ENCODE results near the gene FBXL7. TPM values are rescaled to one million over a fixed set of nuclear protein-coding genes. Genes with fewer than 3 reads are reported as not detected.

The FBXL7 gene
- total RNA-seq, 2 experiments from 2014 or later: not detected

DNA sequence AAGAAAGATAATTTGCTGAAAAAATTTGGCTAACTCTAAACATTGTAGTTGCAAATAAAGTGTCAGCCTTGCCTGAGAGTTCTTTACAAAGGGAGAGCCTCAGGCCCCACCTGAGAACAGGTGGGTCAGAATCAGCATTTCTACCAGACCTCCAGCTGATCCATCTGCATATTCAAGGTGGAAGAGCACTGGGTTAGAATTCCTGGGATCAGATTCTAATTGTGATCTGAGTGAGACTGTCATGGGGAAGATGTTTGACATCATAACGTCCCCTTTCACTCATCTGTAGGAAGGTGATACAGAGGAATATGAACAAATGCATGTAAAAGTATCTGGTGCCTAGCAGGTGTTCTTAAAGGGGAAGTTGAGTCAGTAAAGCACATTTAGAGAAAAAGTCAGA lies 54.6 kb downstream of the FBXL7 start:
- no peak for ATAC-seq
- Mint-ChIP-seq H3K4me3 (no peak overlapping the region), H3K4me1 (ENCODE audit: low read depth) (no peaks in the 10 kb centered on the region), H3K9me3 (no peaks in the 10 kb centered on the region), H3K27me3 (no peaks in the 10 kb centered on the region), H3K36me3 (ENCODE audit: low read depth) (no peaks in the 10 kb centered on the region), H3K27ac (no peak overlapping the region)
- TF ChIP-seq, protein P1, sequence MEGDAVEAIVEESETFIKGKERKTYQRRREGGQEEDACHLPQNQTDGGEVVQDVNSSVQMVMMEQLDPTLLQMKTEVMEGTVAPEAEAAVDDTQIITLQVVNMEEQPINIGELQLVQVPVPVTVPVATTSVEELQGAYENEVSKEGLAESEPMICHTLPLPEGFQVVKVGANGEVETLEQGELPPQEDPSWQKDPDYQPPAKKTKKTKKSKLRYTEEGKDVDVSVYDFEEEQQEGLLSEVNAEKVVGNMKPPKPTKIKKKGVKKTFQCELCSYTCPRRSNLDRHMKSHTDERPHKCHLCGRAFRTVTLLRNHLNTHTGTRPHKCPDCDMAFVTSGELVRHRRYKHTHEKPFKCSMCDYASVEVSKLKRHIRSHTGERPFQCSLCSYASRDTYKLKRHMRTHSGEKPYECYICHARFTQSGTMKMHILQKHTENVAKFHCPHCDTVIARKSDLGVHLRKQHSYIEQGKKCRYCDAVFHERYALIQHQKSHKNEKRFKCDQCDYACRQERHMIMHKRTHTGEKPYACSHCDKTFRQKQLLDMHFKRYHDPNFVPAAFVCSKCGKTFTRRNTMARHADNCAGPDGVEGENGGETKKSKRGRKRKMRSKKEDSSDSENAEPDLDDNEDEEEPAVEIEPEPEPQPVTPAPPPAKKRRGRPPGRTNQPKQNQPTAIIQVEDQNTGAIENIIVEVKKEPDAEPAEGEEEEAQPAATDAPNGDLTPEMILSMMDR (IDR thresholded peaks at IDR 0.05): no peak
- intact Hi-C loops (cut with micrococcal nuclease): no loop called here
- CTCF ChIA-PET: no interaction called here
- POLR2A ChIA-PET: no interaction called here
- no peak for DNase-seq

DNA sequence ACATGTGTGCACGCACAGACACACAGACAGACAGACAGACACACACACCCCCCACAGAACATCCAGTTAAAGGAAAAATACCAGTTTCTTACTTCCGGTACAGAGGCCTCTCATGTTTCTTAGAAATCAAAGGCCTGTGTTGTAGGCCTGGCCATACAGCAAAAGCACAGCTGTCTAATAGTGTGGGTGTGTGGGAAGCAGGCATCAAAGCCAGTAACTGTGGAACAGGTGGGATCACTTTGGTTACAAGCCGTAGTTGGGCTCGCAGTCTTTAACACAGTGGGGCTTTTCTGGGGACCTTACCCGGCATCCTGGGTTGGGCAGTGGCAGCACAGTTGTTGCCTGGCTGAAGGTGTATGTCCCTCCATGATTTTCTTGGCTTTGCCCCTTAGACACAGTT lies 55.2 kb downstream of the FBXL7 start:
- ChIA-PET CTCF (no interaction called here), POLR2A (no interaction called here)
- Mint-ChIP-seq H3K4me1 (ENCODE audit: low read depth) (no peaks in the 10 kb centered on the region), H3K9me3 (no peaks in the 10 kb centered on the region), H3K27ac (no peak overlapping the region), H3K4me3 (no peak overlapping the region), H3K27me3 (no peaks in the 10 kb centered on the region), H3K36me3 (ENCODE audit: low read depth) (no peaks in the 10 kb centered on the region)
- TF ChIP-seq, protein P1 (IDR thresholded peaks at IDR 0.05): no peak
- DNase-seq (no peak), ATAC-seq (no peak)
- intact Hi-C loops (cut with micrococcal nuclease): no loop called here

DNA sequence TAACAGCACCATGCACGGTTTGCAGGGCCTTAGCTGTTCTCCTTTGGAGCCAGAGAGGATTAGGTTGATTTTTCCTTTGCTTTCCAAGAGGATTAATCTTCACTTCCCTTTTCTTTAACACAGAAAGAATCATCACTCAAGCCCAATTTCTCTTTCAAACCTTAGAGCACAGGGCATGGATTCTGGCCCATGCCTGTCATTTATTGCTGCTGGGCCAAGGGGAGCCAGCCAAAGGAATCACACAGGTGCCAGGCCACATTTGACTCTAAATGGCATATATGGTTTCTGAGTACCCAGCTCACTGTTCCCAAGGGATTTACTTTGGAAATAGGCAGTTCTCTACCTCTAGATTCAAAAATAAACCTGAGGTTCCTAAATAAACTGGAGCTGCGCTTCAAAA lies 58.3 kb downstream of the FBXL7 start:
- Mint-ChIP-seq H3K9me3 (peaks cover 1% of the 10 kb centered on the region), H3K27me3 (no peaks in the 10 kb centered on the region), H3K4me3 (no peak overlapping the region), H3K36me3 (ENCODE audit: low read depth) (no peaks in the 10 kb centered on the region), H3K27ac (no peak overlapping the region), H3K4me1 (ENCODE audit: low read depth) (no peaks in the 10 kb centered on the region)
- CTCF ChIA-PET: no interaction called here
- TF ChIP-seq, protein P1 (IDR thresholded peaks at IDR 0.05): no peak
- ATAC-seq (no peak), DNase-seq (no peak)
- intact Hi-C loops (cut with micrococcal nuclease): no loop called here
- POLR2A ChIA-PET: interaction anchor here (0.6 kb wide), 1 partner anchor 126 kb away, joined by 4 read pairs; no protein-coding TSS in a partner anchor

DNA sequence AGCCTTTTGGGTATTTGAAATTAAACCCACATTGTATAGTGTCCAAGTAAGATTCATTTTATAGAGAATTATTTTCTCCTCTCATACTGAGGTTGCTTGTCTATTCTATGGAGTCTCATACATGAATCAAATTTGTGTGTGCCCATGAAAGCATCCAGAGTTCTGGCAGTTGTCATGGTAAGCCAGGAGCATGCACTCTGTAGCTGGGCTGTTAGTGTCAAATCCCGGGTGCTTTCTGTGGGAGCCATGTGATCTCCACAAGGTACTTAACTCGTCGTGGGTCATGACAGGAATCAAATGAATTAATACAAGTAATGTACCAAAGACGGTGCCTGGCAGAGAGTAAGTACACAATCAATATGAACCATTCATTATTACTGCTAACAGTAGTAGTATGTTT lies 58.7 kb downstream of the FBXL7 start:
- TF ChIP-seq, protein P1 (IDR thresholded peaks at IDR 0.05): no peak
- ChIA-PET POLR2A (interaction anchor here (0.6 kb wide), 1 partner anchor 127 kb away, joined by 4 read pairs; no protein-coding TSS in a partner anchor), CTCF (no interaction called here)
- Mint-ChIP-seq H3K4me1 (ENCODE audit: low read depth) (no peaks in the 10 kb centered on the region), H3K9me3 (peaks cover 1% of the 10 kb centered on the region), H3K4me3 (no peak overlapping the region), H3K36me3 (ENCODE audit: low read depth) (no peaks in the 10 kb centered on the region), H3K27ac (no peak overlapping the region), H3K27me3 (no peaks in the 10 kb centered on the region)
- ATAC-seq (no peak), DNase-seq (no peak)
- intact Hi-C loops (cut with micrococcal nuclease): no loop called here

DNA sequence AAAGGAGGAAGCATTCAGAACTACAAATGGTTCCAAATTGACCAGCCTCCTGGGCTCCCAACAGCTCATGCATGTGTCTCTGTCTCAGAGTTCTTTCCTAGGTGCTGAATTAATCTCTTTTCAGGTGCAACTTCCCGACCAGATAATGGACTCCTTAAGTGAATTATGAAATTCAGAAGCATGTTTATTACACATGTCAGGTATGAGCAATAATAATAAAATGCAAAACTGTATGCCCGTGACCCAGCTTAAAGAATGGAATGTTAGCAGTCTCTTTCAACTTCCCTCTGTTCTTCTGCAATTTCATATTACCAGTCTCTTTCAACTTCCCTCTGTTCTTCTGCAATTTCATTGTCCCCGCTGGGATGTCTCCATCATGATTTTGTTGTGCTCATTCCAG lies 60.4 kb downstream of the FBXL7 start:
- Mint-ChIP-seq H3K27ac (no peak overlapping the region), H3K4me1 (ENCODE audit: low read depth) (no peaks in the 10 kb centered on the region), H3K36me3 (ENCODE audit: low read depth) (no peaks in the 10 kb centered on the region), H3K9me3 (peaks cover 1% of the 10 kb centered on the region), H3K27me3 (no peaks in the 10 kb centered on the region), H3K4me3 (no peak overlapping the region)
- ChIA-PET CTCF (no interaction called here), POLR2A (no interaction called here)
- TF ChIP-seq, protein P1 (IDR thresholded peaks at IDR 0.05): no peak
- intact Hi-C loops (cut with micrococcal nuclease): no loop called here
- DNase-seq (no peak), ATAC-seq (no peak)
